Measurements from ENCODE around the gene HIGD2B. TPM values are rescaled to one million over a fixed set of nuclear protein-coding genes. Genes with fewer than 3 reads are reported as not detected.
"Not testable (repeated sequence)": the region's sequence is repeated elsewhere in the genome, so short reads cannot be mapped to it uniquely, and the experiment has no call there.

HIGD2B gene
- total and polyA plus RNA-seq, 2 experiments from 2014 or later, result not detected

DNA sequence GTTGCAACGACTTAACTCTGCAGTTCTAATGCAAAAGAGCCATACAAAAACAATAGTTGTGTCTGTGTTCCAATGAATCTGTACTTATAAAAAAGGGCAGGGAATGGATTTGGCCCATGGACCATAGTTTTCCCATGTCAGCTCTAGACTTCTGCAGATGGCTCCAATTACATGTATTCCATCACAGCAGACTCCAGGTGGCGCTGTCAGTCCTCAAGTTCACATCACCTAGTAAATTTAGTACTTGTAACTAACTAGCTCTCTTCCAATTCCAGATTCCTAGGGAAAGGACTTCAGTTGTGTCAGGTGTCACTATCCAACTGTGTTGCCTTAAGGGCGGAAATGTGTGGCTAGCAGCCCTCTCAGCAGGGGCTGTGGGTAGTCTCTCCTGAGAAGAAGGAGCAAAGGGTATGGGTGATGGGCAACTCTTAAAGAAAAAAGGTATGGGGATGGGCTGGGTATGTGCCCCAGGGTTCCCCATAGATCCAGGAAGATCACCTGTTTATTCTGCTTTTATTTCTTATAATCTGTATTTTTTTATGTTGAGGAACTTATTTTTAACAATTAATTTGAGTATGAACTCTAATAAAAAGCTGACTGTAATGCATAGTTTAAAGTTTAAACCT is 36.2 kb upstream of the HIGD2B start:
- Histone ChIP-seq H3K4me1 (ENCODE audit: insufficient read depth) (no peaks in the 10 kb centered on the region), H3K4me3 (no peak overlapping the region), H3K9me3 (ENCODE audit: low read depth) (no peaks in the 10 kb centered on the region), H3K79me2 (no peaks in the 10 kb centered on the region), H3K27me3 (no peaks in the 10 kb centered on the region), H3K27ac (no peak overlapping the region), H2AFZ (no peak overlapping the region), H4K20me1 (ENCODE audit: insufficient read depth, poor library complexity, severe bottlenecking) (no peaks in the 10 kb centered on the region), H3K4me2 (no peak overlapping the region), H3K36me3 (replicated peaks; ENCODE audit: insufficient read depth, low read depth) (no peaks in the 10 kb centered on the region), H3K9me2 (replicated peaks; ENCODE audit: insufficient read depth) (no peaks in the 10 kb centered on the region)
- peak; percentile 81 for DNase-seq (ENCODE audit: low spot score)
- TF ChIP-seq, protein P1, sequence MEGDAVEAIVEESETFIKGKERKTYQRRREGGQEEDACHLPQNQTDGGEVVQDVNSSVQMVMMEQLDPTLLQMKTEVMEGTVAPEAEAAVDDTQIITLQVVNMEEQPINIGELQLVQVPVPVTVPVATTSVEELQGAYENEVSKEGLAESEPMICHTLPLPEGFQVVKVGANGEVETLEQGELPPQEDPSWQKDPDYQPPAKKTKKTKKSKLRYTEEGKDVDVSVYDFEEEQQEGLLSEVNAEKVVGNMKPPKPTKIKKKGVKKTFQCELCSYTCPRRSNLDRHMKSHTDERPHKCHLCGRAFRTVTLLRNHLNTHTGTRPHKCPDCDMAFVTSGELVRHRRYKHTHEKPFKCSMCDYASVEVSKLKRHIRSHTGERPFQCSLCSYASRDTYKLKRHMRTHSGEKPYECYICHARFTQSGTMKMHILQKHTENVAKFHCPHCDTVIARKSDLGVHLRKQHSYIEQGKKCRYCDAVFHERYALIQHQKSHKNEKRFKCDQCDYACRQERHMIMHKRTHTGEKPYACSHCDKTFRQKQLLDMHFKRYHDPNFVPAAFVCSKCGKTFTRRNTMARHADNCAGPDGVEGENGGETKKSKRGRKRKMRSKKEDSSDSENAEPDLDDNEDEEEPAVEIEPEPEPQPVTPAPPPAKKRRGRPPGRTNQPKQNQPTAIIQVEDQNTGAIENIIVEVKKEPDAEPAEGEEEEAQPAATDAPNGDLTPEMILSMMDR (IDR thresholded peaks at IDR 0.05; ENCODE audit: poor library complexity), result peak; percentile 74
- TF ChIP-seq EZH2phosphoT487 (IDR thresholded peaks at IDR 0.05; ENCODE audit: low read depth, severe bottlenecking, unreplicated experiment) (no peak), EZH2 (IDR thresholded peaks at IDR 0.05; ENCODE audit: borderline replicate concordance) (no peak)
- WGBS (ENCODE audit: low lambda C conversion rate, missing lambda C conversion rate), result 20% methylated on average over 3 of the region's 3 CpGs

DNA sequence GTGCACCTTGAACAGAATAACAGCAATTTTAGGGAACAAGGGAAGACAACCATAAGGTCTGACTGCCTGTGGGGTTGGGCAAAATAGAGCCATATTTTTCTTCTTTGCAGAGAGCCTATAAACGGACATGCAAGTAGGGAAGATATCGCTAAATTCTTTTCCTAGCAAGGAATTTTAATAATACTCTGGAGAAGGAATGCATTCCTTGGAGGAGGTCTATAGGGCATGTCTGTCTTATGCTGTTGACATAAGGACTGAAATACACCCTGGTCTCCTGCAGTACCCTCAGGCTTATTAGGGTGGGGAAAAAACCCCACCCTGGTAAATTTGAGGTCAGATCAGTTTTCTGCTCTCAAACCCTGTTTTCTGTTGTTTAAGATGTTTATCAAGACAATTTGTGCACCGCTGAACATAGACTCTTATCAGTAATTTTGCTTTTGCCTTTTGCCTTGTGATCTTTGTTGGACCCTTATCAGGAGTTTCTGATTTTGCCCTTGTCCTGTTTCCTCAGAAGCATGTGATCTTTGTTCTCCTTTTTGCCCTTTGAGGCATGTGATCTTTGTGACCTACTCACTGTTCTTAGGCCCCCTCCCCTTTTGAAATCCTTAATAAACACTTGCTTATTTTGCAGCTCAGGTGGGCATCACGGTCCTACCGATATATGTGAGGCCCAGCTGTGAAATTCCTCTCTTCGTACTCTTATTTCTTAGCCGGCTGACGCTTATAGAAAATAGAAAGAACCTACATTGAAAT is 22.7 kb upstream of the HIGD2B start:
- not testable (repeated sequence) for H3K9me3 ChIP-seq (ENCODE audit: low read depth); H3K36me3 ChIP-seq (replicated peaks; ENCODE audit: insufficient read depth, low read depth); H3K4me3 ChIP-seq; H3K27me3 ChIP-seq; H3K4me2 ChIP-seq; H2AFZ ChIP-seq; H3K79me2 ChIP-seq; DNase-seq (ENCODE audit: low spot score); H4K20me1 ChIP-seq (ENCODE audit: insufficient read depth, poor library complexity, severe bottlenecking); H3K9me2 ChIP-seq (replicated peaks; ENCODE audit: insufficient read depth); H3K4me1 ChIP-seq (ENCODE audit: insufficient read depth)
- 78% methylated on average over 8 of the region's 8 CpGs for WGBS (ENCODE audit: low lambda C conversion rate, missing lambda C conversion rate)
- H3K27ac ChIP-seq, result peak overlapping the region; percentile 20

DNA sequence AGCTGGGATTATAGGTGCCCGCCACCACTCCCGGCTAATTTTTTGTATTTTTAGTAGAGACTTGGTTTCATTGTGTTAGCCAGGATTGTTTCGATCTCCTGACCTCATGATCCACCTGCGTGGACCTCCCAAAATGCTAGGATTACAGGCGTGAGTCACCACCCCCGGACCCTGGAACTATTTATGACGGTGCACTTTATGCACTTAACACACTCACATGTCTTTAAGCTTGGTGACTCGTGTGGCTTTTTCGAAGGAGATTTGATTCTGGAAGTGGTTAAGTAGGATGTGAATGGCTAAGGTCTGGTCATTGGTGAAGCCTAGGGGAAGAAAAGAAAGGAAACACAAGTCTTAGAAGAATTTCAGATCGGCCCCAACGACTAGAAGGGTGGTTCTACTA is 20.3 kb upstream of the HIGD2B start:
- WGBS (ENCODE audit: low lambda C conversion rate, missing lambda C conversion rate), result 84% methylated on average over 11 of the region's 11 CpGs
- no peaks in the 10 kb centered on the region for H3K9me3 ChIP-seq (ENCODE audit: low read depth)
- no peak for TF ChIP-seq EZH2phosphoT487 (IDR thresholded peaks at IDR 0.05; ENCODE audit: low read depth, severe bottlenecking, unreplicated experiment)
- TF ChIP-seq, protein P1 (IDR thresholded peaks at IDR 0.05; ENCODE audit: poor library complexity), result no peak
- no peak for TF ChIP-seq EZH2 (IDR thresholded peaks at IDR 0.05; ENCODE audit: borderline replicate concordance)
- H3K4me1 ChIP-seq (ENCODE audit: insufficient read depth), result peaks cover 6% of the 10 kb centered on the region
- no peak for DNase-seq (ENCODE audit: low spot score)
- H3K27ac ChIP-seq, result no peak overlapping the region
- H4K20me1 ChIP-seq (ENCODE audit: insufficient read depth, poor library complexity, severe bottlenecking), result no peaks in the 10 kb centered on the region
- no peaks in the 10 kb centered on the region for H3K9me2 ChIP-seq (replicated peaks; ENCODE audit: insufficient read depth)
- H3K27me3 ChIP-seq, result no peaks in the 10 kb centered on the region
- no peak overlapping the region for H2AFZ ChIP-seq
- H3K4me2 ChIP-seq, result no peak overlapping the region
- no peaks in the 10 kb centered on the region for H3K36me3 ChIP-seq (replicated peaks; ENCODE audit: insufficient read depth, low read depth)
- no peak overlapping the region for H3K4me3 ChIP-seq
- H3K79me2 ChIP-seq, result no peaks in the 10 kb centered on the region

DNA sequence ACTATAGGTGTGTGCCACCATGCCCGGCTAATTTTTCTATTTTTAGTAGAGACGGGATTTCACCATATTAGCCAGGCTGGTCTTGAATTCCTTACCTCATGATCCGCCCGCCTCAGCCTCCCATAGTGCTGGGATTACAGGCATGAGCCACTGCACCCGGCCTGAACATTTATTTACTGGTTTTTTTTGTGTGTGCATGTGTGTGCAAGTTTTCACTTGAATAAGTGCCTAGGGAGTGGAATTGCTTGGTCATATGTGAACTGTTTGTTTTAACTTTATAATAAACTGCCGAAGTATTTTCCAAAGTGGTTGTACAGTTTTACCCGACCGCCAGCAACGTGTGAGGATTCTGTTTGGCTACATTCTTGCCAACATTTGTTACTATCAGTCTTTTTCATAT is 14.1 kb upstream of the HIGD2B start:
- no peak for TF ChIP-seq EZH2phosphoT487 (IDR thresholded peaks at IDR 0.05; ENCODE audit: low read depth, severe bottlenecking, unreplicated experiment)
- no peak for TF ChIP-seq EZH2 (IDR thresholded peaks at IDR 0.05; ENCODE audit: borderline replicate concordance)
- TF ChIP-seq, protein P1 (IDR thresholded peaks at IDR 0.05; ENCODE audit: poor library complexity), result no peak
- no peak for DNase-seq (ENCODE audit: low spot score)
- Histone ChIP-seq H3K4me3 (no peak overlapping the region), H3K27ac (no peak overlapping the region), H3K9me2 (replicated peaks; ENCODE audit: insufficient read depth) (no peaks in the 10 kb centered on the region), H3K4me1 (ENCODE audit: insufficient read depth) (no peaks in the 10 kb centered on the region), H3K27me3 (no peaks in the 10 kb centered on the region), H3K79me2 (peaks cover 11% of the 10 kb centered on the region), H4K20me1 (ENCODE audit: insufficient read depth, poor library complexity, severe bottlenecking) (no peaks in the 10 kb centered on the region), H3K4me2 (no peak overlapping the region), H3K9me3 (ENCODE audit: low read depth) (no peaks in the 10 kb centered on the region), H3K36me3 (replicated peaks; ENCODE audit: insufficient read depth, low read depth) (no peaks in the 10 kb centered on the region), H2AFZ (no peak overlapping the region)
- WGBS (ENCODE audit: low lambda C conversion rate, missing lambda C conversion rate), result 92% methylated on average over 9 of the region's 9 CpGs

Measured in hepatocyte (in vitro differentiated cells).